Endodermal cell (in vitro differentiated cells): Measurements from ENCODE around the gene ZKSCAN2. TPM values are rescaled to one million over a fixed set of nuclear protein-coding genes. Genes with fewer than 3 reads are reported as not detected.

Source experiments
- DNase-seq: peaks from one replicate; pipeline ENCODE4 v3.0.0-alpha.2; 2017
- H3K27ac ChIP-seq: 2 replicates; pipeline ENCODE4 v1.5.1; 2013; ENCODE audit warnings: mild to moderate bottlenecking, low read depth, low read length, moderate library complexity
- H3K27me3 ChIP-seq: 2 replicates; pipeline ENCODE4 v1.6.1; 2013; ENCODE audit warnings: mild to moderate bottlenecking, low read length, moderate library complexity; ENCODE audit not compliant: insufficient read depth, control insufficient read depth, poor library complexity, severe bottlenecking
- H3K36me3 ChIP-seq: 2 replicates; pipeline ENCODE4 v1.7.0; 2013; ENCODE audit warnings: mild to moderate bottlenecking, low read length, moderate library complexity; ENCODE audit not compliant: control insufficient read depth, insufficient read depth
- H3K4me1 ChIP-seq: one replicate; pipeline ENCODE4 v1.7.0; 2013; ENCODE audit warnings: low read length; ENCODE audit not compliant: control insufficient read depth, insufficient read depth
- H3K4me3 ChIP-seq: 2 replicates; pipeline ENCODE4 v1.5.1; 2013; ENCODE audit warnings: mild to moderate bottlenecking, low read length, moderate library complexity
- H3K9ac ChIP-seq: 2 replicates; pipeline ENCODE4 v1.6.1; 2013; ENCODE audit warnings: mild to moderate bottlenecking, low read length, moderate library complexity; ENCODE audit not compliant: poor library complexity, severe bottlenecking; ENCODE audit errors: extremely low read depth
- H3K9me3 ChIP-seq: 2 replicates; pipeline ENCODE4 v1.6.1; 2013; ENCODE audit warnings: mild to moderate bottlenecking, low read length, moderate library complexity; ENCODE audit not compliant: control insufficient read depth
- H3K27ac Mint-ChIP-seq: 2 replicates; pipeline ENCODE4 v1.8.0; 2020; ENCODE audit warnings: mixed read lengths
- H3K27me3 Mint-ChIP-seq: 2 replicates; pipeline ENCODE4 v1.8.0; 2021; ENCODE audit warnings: mild to moderate bottlenecking, mixed read lengths; ENCODE audit not compliant: insufficient read depth
- H3K36me3 Mint-ChIP-seq: 2 replicates; pipeline ENCODE4 v1.8.0; 2020; ENCODE audit warnings: low read depth, mixed read lengths
- H3K4me1 Mint-ChIP-seq: 2 replicates; pipeline ENCODE4 v1.8.0; 2020; ENCODE audit warnings: mixed read lengths
- H3K4me3 Mint-ChIP-seq: 2 replicates; pipeline ENCODE4 v1.8.0; 2020; ENCODE audit warnings: mild to moderate bottlenecking, moderate library complexity, mixed read lengths
- H3K9me3 Mint-ChIP-seq: 2 replicates; pipeline ENCODE4 v1.8.0; 2020; ENCODE audit warnings: mild to moderate bottlenecking, mixed read lengths
- CTCF ChIP-seq: fragments of 200-600 bp; sonication (generic); conservative IDR thresholded peaks from 2 replicates; pipeline ENCODE4 v1.5.0; 2021; ENCODE audit warnings: antibody characterized with exemption, mild to moderate bottlenecking
- WGBS, 2 experiments: methylation state at CpG; one replicate each; pipeline versions ENCODE4 v1.1.5 to v1.1.7; 2013; ENCODE audit warnings: missing lambda C conversion rate in 2 of 2, mixed read lengths in 1 of 2; ENCODE audit not compliant: insufficient coverage in 1 of 2, insufficient read length in 1 of 2; 5-methylcytosine and 5-hydroxymethylcytosine counted together
- total RNA-seq, 2 donors: library from RNA; stranded (reverse); fragmentation: NEBNext Ultra II Directional in 1 of 2; extraction: Animal tissue kit (Norgen Biotek cat#: 25700) in 1 of 2; gene quantifications; 2 replicates in 1 of 2; 3 replicates in 1 of 2; pipeline ENCODE4 v1.2.1, GENCODE V29; 2021

Gene ZKSCAN2
- total RNA-seq, 2 donors from 2014 or later = 19.2 to 19.6 TPM

- Histone ChIP-seq H3K36me3 (peaks cover 59% of the 10 kb centered on the region), H3K9me3 (no peaks in the 10 kb centered on the region), H3K4me3 (peak overlapping the region; percentile 99), H3K27me3 (no peaks in the 10 kb centered on the region), H3K4me1 (peaks cover 6% of the 10 kb centered on the region), H3K27ac (peak overlapping the region; percentile 98), H3K9ac (peak overlapping the region; percentile 71)
- Mint-ChIP-seq H3K4me1 (peaks cover 43% of the 10 kb centered on the region), H3K27ac (peak overlapping the region; percentile 88), H3K4me3 (peak overlapping the region; percentile 94), H3K27me3 (no peaks in the 10 kb centered on the region), H3K36me3 (peaks cover 47% of the 10 kb centered on the region), H3K9me3 (no peaks in the 10 kb centered on the region)
- peak; percentile 70 for DNase-seq
- 0 to 1% methylated on average over 17 to 24 of the region's 24 CpGs for WGBS, 2 experiments
- TF ChIP-seq CTCF = peak; percentile 53
These were observed 763 bp downstream of the ZKSCAN2 start for GRCh38 chr16:25256695-25257469.

GRCh38 chr16:25253322-25253721 lies 4.3 kb downstream of the ZKSCAN2 start:
- WGBS, 2 experiments = 98 to 100% methylated on average over 2 of the region's 2 CpGs

GRCh38 chr16:25250467-25250866 lies 7.2 kb downstream of the ZKSCAN2 start:
- TF ChIP-seq CTCF = no peak
- Histone ChIP-seq H3K9me3 (peaks cover 13% of the 10 kb centered on the region), H3K4me3 (no peak overlapping the region), H3K9ac (no peak overlapping the region), H3K27ac (no peak overlapping the region), H3K27me3 (no peaks in the 10 kb centered on the region), H3K4me1 (no peaks in the 10 kb centered on the region), H3K36me3 (peaks cover 85% of the 10 kb centered on the region)
- 100% methylated on average over 1 to 2 of the region's 2 CpGs for WGBS, 2 experiments
- Mint-ChIP-seq H3K27ac (no peak overlapping the region), H3K4me1 (peaks cover 3% of the 10 kb centered on the region), H3K4me3 (no peak overlapping the region), H3K9me3 (peaks cover 6% of the 10 kb centered on the region), H3K27me3 (no peaks in the 10 kb centered on the region), H3K36me3 (peaks cover 73% of the 10 kb centered on the region)
- no peak for DNase-seq

More at GRCh38 chr16:25253322-25253721, 4.3 kb downstream of the ZKSCAN2 start:
- no peak overlapping the region for H3K27ac ChIP-seq
- Mint-ChIP-seq H3K4me1 (peaks cover 11% of the 10 kb centered on the region), H3K9me3 (no peaks in the 10 kb centered on the region), H3K27ac (no peak overlapping the region), H3K27me3 (no peaks in the 10 kb centered on the region), H3K4me3 (no peak overlapping the region), H3K36me3 (peaks cover 48% of the 10 kb centered on the region)
- H3K9ac ChIP-seq = no peak overlapping the region
- TF ChIP-seq CTCF = no peak
- H3K36me3 ChIP-seq = peaks cover 58% of the 10 kb centered on the region
- H3K27me3 ChIP-seq = no peaks in the 10 kb centered on the region
- peaks cover 6% of the 10 kb centered on the region for H3K9me3 ChIP-seq
- peak overlapping the region; percentile 28 for H3K4me3 ChIP-seq
- no peak for DNase-seq
- no peaks in the 10 kb centered on the region for H3K4me1 ChIP-seq
